T-helper 2 cell treated with Interferon-gamma antibody and Interleukin-4, amounts not matched to agents 100 ng/mL and 5 ng/mL, for 36 hours (primary cell): Measurements from ENCODE around the gene CCDC70. TPM values are rescaled to one million over a fixed set of nuclear protein-coding genes. Genes with fewer than 3 reads are reported as not detected.

Experiments
- intact Hi-C: fragments of 100-400 bp; cut with micrococcal nuclease; formaldehyde crosslinking; loops from one replicate; pipeline ENCODE4 v1.15.1; 2023
- total RNA-seq: library from RNA; stranded (reverse); gene quantifications from 2 replicates; pipeline ENCODE4 v1.2.3, GENCODE V29; 2022

Gene CCDC70
- total RNA-seq, result not detected in 2 replicates

- intact Hi-C loops, result no loop called here
These were observed at the start of gene CCDC70 for GRCh38 chr13:51861723-51862300. CCDC70 (plus strand) TSS chr13:51861969; CDS start chr13:51865412, 3,443 bp downstream.

GRCh38 chr13:51814071-51814470 is 47.7 kb upstream of the CCDC70 start:
- intact Hi-C loops, result loop anchor here (10.0 kb wide), 1 partner anchor 381 kb away; no protein-coding TSS in a partner anchor

- intact Hi-C loops, result loop anchor here (1.0 to 10.0 kb wide), 6 partner anchors 10 to 380 kb away; partner anchors contain the start of gene TMEM272
These were observed 46.7 kb upstream of the CCDC70 start for GRCh38 chr13:51814825-51815650.

GRCh38 chr13:51815848-51816247 is 45.9 kb upstream of the CCDC70 start:
- intact Hi-C loops, result loop anchor here (1.0 to 10.0 kb wide), 6 partner anchors 9 to 379 kb away; partner anchors contain the start of gene TMEM272

- intact Hi-C loops, result loop anchor here (10.0 kb wide), 1 partner anchor 378 kb away; no protein-coding TSS in a partner anchor
These were observed 45.0 kb upstream of the CCDC70 start for GRCh38 chr13:51816604-51817249.

GRCh38 chr13:51817717-51818116 is 44.1 kb upstream of the CCDC70 start:
- intact Hi-C loops, result loop anchor here (10.0 kb wide), 1 partner anchor 377 kb away; no protein-coding TSS in a partner anchor

- intact Hi-C loops, result loop anchor here (10.0 kb wide), 1 partner anchor 377 kb away; no protein-coding TSS in a partner anchor
These were observed 43.5 kb upstream of the CCDC70 start for GRCh38 chr13:51818276-51818675.

- intact Hi-C loops, result loop anchor here (10.0 kb wide), 1 partner anchor 376 kb away; no protein-coding TSS in a partner anchor
These were observed 42.8 kb upstream of the CCDC70 start for GRCh38 chr13:51818781-51819511.

GRCh38 chr13:51819544-51819943 is 42.2 kb upstream of the CCDC70 start:
- intact Hi-C loops, result loop anchor here (10.0 kb wide), 1 partner anchor 375 kb away; no protein-coding TSS in a partner anchor

- intact Hi-C loops, result no loop called here
These were observed 41.7 kb upstream of the CCDC70 start for GRCh38 chr13:51820016-51820597.

- intact Hi-C loops, result no loop called here
These were observed 40.2 kb upstream of the CCDC70 start for GRCh38 chr13:51821606-51822005.

GRCh38 chr13:51822106-51822815 is 39.5 kb upstream of the CCDC70 start:
- intact Hi-C loops, result no loop called here

GRCh38 chr13:51823359-51823758 is 38.4 kb upstream of the CCDC70 start:
- intact Hi-C loops, result no loop called here

- intact Hi-C loops, result no loop called here
These were observed 37.9 kb upstream of the CCDC70 start for GRCh38 chr13:51823863-51824262.

- intact Hi-C loops, result loop anchor here (1.0 to 5.0 kb wide), 2 partner anchors 9 to 303 kb away; partner anchors contain the start of gene NEK5
These were observed 37.1 kb upstream of the CCDC70 start for GRCh38 chr13:51824712-51825111.

- intact Hi-C loops, result loop anchor here (1.0 to 5.0 kb wide), 2 partner anchors 10 to 302 kb away; partner anchors contain the start of gene NEK5
These were observed 36.6 kb upstream of the CCDC70 start for GRCh38 chr13:51825165-51825592.

GRCh38 chr13:51825681-51826254 is 36.0 kb upstream of the CCDC70 start:
- intact Hi-C loops, result loop anchor here (1.0 to 5.0 kb wide), 2 partner anchors 10 to 302 kb away; partner anchors contain the start of gene NEK5

- intact Hi-C loops, result loop anchor here (5.0 kb wide), 1 partner anchor 301 kb away; the partner anchor contains the start of gene NEK5
These were observed 35.2 kb upstream of the CCDC70 start for GRCh38 chr13:51826606-51827005.

GRCh38 chr13:51827254-51827653 is 34.5 kb upstream of the CCDC70 start:
- intact Hi-C loops, result loop anchor here (5.0 kb wide), 1 partner anchor 300 kb away; the partner anchor contains the start of gene NEK5
